GM12873 (cell line): ENCODE results near the gene KCNK2.

Experiments used
- TF ChIP-seq, protein P1 (sequence below): IDR thresholded peaks from 2 replicates; pipeline ENCODE4 v1.5.1; 2012; ENCODE audit warnings: low read depth, mild to moderate bottlenecking, moderate library complexity, low read length, control low read depth; ENCODE audit not compliant: insufficient read depth; ENCODE audit errors: missing control alignments

KCNK2 gene

GRCh38 chr1:215076322-215076721 lies 6.2 kb upstream of the KCNK2 start:
- TF ChIP-seq, protein P1, sequence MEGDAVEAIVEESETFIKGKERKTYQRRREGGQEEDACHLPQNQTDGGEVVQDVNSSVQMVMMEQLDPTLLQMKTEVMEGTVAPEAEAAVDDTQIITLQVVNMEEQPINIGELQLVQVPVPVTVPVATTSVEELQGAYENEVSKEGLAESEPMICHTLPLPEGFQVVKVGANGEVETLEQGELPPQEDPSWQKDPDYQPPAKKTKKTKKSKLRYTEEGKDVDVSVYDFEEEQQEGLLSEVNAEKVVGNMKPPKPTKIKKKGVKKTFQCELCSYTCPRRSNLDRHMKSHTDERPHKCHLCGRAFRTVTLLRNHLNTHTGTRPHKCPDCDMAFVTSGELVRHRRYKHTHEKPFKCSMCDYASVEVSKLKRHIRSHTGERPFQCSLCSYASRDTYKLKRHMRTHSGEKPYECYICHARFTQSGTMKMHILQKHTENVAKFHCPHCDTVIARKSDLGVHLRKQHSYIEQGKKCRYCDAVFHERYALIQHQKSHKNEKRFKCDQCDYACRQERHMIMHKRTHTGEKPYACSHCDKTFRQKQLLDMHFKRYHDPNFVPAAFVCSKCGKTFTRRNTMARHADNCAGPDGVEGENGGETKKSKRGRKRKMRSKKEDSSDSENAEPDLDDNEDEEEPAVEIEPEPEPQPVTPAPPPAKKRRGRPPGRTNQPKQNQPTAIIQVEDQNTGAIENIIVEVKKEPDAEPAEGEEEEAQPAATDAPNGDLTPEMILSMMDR: peak; percentile 60

DNA sequence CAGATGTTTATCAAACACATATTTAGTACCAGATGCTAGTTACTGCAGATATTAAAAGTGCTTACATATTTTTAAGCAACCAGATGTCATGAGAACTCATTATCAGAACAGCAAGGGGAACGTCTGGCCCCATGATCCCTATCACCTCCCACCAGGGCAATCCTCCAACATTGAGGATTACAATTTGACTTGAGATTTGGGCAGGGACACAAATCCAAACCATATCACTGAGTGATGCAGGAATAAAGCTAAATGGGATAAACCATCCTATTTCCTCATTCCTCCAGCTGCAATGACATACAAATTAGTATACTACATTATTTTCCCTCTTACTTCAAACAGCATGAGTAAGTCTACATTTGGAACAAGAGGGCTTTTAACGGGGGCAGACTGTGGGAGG lies 3.1 kb upstream of the KCNK2 start:
- TF ChIP-seq, protein P1: no peak

DNA sequence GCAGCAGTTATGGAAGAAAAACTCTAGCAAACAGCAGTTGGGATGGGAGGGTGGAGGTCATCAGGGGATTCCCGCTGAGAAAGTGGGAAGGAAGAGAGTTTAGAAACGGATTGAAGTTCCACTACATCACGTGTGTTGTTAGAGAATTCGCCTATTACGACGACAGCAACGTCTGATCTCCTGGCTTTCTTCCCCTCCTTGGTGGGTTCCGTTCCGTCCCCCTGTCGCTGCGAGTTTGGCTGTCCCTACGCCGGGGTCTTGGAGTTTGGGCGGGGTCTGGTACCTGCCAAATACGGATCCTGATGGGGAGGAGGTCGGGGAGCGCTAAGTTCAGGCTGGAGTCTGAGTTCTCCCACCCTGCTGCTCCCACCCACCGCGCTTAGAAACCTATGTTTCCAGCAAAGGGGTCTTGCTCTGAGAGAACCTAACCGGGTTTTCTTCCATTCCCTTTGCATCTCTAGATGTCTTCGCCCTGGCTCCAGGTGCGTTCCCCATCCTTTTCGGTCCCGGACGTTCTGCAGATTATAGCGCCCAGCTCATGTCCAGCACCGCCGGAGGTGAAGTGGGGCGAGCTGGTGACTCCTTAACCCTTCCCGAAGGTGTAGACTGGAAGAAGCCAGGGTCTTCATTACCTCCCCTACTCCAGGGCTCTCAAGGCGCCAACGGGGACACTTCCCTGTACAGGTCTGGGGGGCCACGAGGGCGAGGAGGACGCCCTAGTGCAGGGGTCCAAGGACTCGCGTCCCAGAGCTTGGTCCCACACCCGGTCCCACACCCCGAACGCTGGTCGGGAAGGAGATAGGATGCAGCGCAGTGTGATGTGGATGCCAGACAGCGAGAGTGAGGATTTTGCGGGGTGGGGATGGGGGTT lies 641 bp upstream of the KCNK2 start:
- TF ChIP-seq, protein P1: no peak

DNA sequence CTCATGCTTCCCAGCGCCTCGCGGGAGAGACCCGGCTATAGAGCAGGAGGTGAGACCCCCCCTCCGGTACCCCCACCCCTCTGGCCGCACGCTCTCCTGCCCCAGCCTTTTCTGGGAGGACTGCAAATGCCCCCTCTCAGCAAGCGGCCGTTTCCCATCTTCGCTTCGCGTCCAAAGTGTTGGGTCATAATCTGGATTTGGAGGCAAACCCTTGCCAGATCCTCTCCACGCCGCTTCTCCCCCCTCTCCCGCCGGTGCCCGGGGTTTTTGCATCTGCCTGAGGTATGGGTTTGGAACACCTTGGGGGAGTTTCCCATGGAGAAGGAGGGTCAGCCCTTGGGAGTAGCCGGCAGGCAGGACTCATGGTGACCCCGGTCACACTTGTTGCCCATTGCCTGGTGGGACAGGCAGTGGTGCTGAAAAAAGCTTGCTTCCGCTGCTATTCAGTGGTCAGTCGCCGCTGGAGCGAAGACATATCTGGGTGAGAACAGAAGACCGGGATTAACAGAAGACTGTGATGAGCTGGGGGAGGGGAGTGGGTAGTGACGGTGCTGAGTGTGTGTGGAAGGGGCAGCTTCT lies 935 bp downstream of the KCNK2 start:
- TF ChIP-seq, protein P1: no peak

DNA sequence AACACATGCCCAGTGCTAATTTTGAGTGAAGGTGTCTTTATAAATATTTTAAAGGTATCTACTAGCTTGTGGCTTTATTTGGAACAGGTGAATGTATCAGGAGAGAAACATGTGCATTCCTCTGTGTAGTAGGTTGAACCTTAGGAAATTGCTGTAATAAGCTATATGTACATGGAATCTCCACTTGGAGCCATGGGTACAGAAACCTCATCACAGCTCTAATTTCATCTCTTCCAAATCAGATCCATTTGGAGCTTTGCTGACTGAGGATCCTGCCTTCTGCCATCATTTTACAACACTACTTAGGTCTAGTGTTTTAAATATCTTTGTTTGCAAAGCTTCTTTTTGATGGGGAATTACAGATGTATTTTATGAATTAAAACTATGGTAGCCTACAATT lies 2.1 kb downstream of the KCNK2 start:
- TF ChIP-seq, protein P1: no peak

DNA sequence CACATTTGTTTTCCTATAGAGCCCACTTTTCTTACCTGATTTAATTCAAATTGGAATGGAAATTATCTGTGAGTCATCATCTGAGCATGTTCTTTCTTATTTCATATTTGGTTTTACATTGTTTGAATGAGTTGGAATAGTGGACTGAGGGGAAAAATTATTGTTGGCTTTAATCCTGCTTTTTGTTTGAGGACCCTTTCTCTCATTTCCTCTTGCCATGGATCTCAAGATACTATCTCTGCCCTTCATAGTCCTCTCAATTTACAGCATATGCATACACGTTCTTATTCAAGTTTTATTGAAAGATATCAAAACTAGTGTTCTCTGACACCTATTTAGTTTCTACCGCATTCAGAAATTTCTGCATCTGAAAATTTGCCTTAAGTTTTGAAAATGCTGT lies 5.1 kb downstream of the KCNK2 start:
- TF ChIP-seq, protein P1: no peak

- TF ChIP-seq, protein P1: no peak
These were observed 11.8 kb downstream of the KCNK2 start for GRCh38 chr1:215094381-215094780.
